T-helper 2 cell treated with Interferon-gamma antibody and Interleukin-4, amounts not matched to agents 5 μg/mL and 100 μg/mL, for 36 hours (primary cell): ENCODE measurements around the gene CFAP74.
"Not testable (repeated sequence)": the region's sequence is repeated elsewhere in the genome, so short reads cannot be mapped to it uniquely, and the experiment has no call there.

Experiments
- DNase-seq: peaks from one replicate; pipeline ENCODE4 v3.0.0; 2021; ENCODE audit warnings: low spot score
- H3K27ac Mint-ChIP-seq: one replicate; pipeline ENCODE4 v1.8.0; 2021; ENCODE audit warnings: mild to moderate bottlenecking, mixed read lengths
- H3K27me3 Mint-ChIP-seq: one replicate; pipeline ENCODE4 v1.8.0; 2021; ENCODE audit warnings: low read depth, mixed read lengths
- H3K36me3 Mint-ChIP-seq: one replicate; pipeline ENCODE4 v1.8.0; 2021; ENCODE audit warnings: low read depth, mixed read lengths
- H3K4me1 Mint-ChIP-seq: one replicate; pipeline ENCODE4 v1.8.0; 2021; ENCODE audit warnings: low read depth, mixed read lengths
- H3K4me3 Mint-ChIP-seq: one replicate; pipeline ENCODE4 v1.8.0; 2022; ENCODE audit warnings: mild to moderate bottlenecking, moderate library complexity, mixed read lengths
- H3K9me3 Mint-ChIP-seq: one replicate; pipeline ENCODE4 v1.8.0; 2021; ENCODE audit warnings: mixed read lengths

Gene CFAP74

GRCh38 chr1:1980467-1981141 is 23.0 kb downstream of the CFAP74 start:
- no peak overlapping the region for H3K27ac Mint-ChIP-seq
- H3K36me3 Mint-ChIP-seq = peaks cover 3% of the 10 kb centered on the region
- no peak overlapping the region for H3K4me3 Mint-ChIP-seq
- DNase-seq = no peak
- peaks cover 15% of the 10 kb centered on the region for H3K9me3 Mint-ChIP-seq
- H3K27me3 Mint-ChIP-seq = no peaks in the 10 kb centered on the region
- H3K4me1 Mint-ChIP-seq = no peaks in the 10 kb centered on the region

GRCh38 chr1:1979482-1980165 is 24.0 kb downstream of the CFAP74 start:
- no peak overlapping the region for H3K27ac Mint-ChIP-seq
- H3K4me3 Mint-ChIP-seq = no peak overlapping the region
- no peaks in the 10 kb centered on the region for H3K4me1 Mint-ChIP-seq
- DNase-seq = no peak
- peaks cover 15% of the 10 kb centered on the region for H3K9me3 Mint-ChIP-seq
- no peaks in the 10 kb centered on the region for H3K27me3 Mint-ChIP-seq
- peaks cover 3% of the 10 kb centered on the region for H3K36me3 Mint-ChIP-seq

- H3K27ac Mint-ChIP-seq, H3K4me1 Mint-ChIP-seq, DNase-seq, H3K36me3 Mint-ChIP-seq, H3K4me3 Mint-ChIP-seq, H3K27me3 Mint-ChIP-seq: not testable (repeated sequence)
- H3K9me3 Mint-ChIP-seq = peaks cover 15% of the 10 kb centered on the region
Measured at GRCh38 chr1:1978690-1979481, 24.7 kb downstream of the CFAP74 start.

- DNase-seq = no peak
- peaks cover 3% of the 10 kb centered on the region for H3K36me3 Mint-ChIP-seq
- peaks cover 15% of the 10 kb centered on the region for H3K9me3 Mint-ChIP-seq
- H3K4me1 Mint-ChIP-seq = no peaks in the 10 kb centered on the region
- no peaks in the 10 kb centered on the region for H3K27me3 Mint-ChIP-seq
- H3K27ac Mint-ChIP-seq = no peak overlapping the region
- H3K4me3 Mint-ChIP-seq = no peak overlapping the region
Measured at GRCh38 chr1:1978108-1978507, 25.5 kb downstream of the CFAP74 start.

GRCh38 chr1:1976031-1976430 is 27.6 kb downstream of the CFAP74 start:
- Mint-ChIP-seq H3K27me3 (no peaks in the 10 kb centered on the region), H3K4me3 (no peak overlapping the region), H3K9me3 (peaks cover 18% of the 10 kb centered on the region), H3K4me1 (no peaks in the 10 kb centered on the region), H3K36me3 (peaks cover 3% of the 10 kb centered on the region), H3K27ac (no peak overlapping the region)
- DNase-seq = no peak

- Mint-ChIP-seq H3K36me3 (peaks cover 3% of the 10 kb centered on the region), H3K27me3 (no peaks in the 10 kb centered on the region), H3K4me3 (no peak overlapping the region), H3K9me3 (peaks cover 18% of the 10 kb centered on the region), H3K27ac (no peak overlapping the region), H3K4me1 (no peaks in the 10 kb centered on the region)
- DNase-seq = no peak
Measured at GRCh38 chr1:1975535-1975934, 28.1 kb downstream of the CFAP74 start.

GRCh38 chr1:1974834-1975233 is 28.8 kb downstream of the CFAP74 start:
- no peak for DNase-seq
- no peak overlapping the region for H3K27ac Mint-ChIP-seq
- H3K4me1 Mint-ChIP-seq = no peaks in the 10 kb centered on the region
- H3K9me3 Mint-ChIP-seq = peaks cover 18% of the 10 kb centered on the region
- no peaks in the 10 kb centered on the region for H3K27me3 Mint-ChIP-seq
- H3K36me3 Mint-ChIP-seq = peaks cover 3% of the 10 kb centered on the region
- H3K4me3 Mint-ChIP-seq = no peak overlapping the region

DNA sequence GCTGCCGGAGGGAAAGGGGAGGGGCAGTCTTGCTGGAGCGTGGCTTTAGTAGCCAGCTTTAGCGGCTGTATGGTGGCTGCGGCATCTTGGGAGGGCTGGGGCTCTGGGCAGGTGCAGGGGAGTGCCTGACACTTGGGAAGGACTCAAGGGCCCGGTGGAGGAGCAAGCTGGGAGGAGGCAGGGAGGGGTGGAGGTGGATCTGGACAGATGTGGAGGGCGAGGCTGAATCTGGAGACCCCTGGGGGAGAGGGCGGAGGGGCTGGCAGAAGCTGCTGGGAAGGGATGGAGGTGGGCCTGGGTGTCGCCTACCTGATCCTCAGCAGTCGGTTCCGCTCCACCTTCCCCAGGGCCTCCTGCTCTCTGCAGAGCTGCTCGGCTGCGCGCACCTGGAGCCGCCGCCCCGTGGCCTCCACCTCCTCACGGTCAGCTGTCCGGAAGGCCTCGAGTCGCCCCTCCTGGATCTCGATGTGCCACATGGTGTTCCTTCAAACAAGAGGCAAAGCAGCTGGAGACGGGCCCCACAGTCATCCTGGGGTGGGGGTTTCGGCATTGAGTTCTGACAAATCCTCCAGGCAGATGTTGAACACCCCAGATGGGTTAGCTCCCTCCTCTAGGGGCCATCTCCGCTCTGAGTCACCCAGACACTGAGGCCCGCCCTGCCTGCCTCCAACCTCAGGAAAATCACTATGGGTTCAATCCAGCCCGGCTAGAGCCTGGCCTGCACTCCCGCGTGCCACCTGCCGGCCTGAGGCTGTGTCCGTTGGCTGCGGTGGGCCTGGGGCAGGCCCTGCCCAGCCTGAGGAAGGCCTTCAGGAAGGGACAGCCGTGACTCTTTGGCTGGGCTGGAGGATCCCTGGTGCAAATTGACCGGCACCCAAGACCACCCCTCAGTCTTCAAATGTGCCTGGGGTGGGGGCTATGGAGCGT is 29.6 kb downstream of the CFAP74 start:
- H3K9me3 Mint-ChIP-seq = peaks cover 9% of the 10 kb centered on the region
- no peak for DNase-seq
- no peak overlapping the region for H3K27ac Mint-ChIP-seq

DNA sequence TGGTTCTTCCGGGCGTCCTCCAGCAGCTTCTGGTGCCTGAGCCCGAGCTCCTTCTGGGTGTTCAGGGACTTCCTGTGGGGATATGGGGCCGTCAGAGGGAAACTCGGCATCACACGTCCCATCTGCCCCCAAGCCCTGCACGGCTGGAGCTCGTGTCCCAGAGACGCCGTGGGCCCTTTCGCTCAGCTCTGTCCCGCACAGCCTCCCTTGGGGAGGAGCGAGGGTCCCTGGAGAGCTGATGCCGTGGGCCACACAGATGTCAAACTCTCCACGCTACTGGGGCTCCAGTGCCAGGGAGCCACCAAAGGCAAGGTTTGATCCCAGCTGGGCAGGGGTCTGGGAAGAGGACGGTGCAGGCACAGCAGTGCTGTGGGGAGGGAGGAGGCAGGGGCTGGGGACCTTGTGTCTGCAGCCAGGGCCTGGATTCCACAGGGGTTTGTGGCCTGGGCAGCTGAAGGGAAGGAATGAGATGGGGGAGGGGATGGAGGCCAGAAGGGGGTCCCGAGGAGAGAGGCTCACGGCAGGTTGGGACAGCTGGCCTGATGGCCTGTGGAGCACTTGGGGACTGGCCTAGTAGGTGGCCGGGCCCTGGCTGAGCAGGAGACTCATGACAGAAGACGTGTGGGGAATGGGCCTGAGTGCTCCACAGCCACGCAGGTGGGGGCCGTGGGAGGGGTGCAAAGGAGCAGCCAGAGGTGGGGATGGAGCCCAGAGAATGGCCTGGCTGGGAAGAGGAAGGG is 30.4 kb downstream of the CFAP74 start:
- no peak overlapping the region for H3K4me3 Mint-ChIP-seq
- no peak overlapping the region for H3K27ac Mint-ChIP-seq
- no peaks in the 10 kb centered on the region for H3K4me1 Mint-ChIP-seq
- peaks cover 3% of the 10 kb centered on the region for H3K9me3 Mint-ChIP-seq
- H3K27me3 Mint-ChIP-seq = no peaks in the 10 kb centered on the region
- H3K36me3 Mint-ChIP-seq = no peaks in the 10 kb centered on the region
- DNase-seq = no peak

More for the DNA sequence above, 29.6 kb downstream of the CFAP74 start:
- Mint-ChIP-seq H3K36me3 (no peaks in the 10 kb centered on the region), H3K4me3 (no peak overlapping the region), H3K4me1 (no peaks in the 10 kb centered on the region), H3K27me3 (no peaks in the 10 kb centered on the region)

GRCh38 chr1:1971688-1972087 is 31.9 kb downstream of the CFAP74 start:
- no peak for DNase-seq
- H3K27ac Mint-ChIP-seq = no peak overlapping the region
- no peaks in the 10 kb centered on the region for H3K36me3 Mint-ChIP-seq
- no peaks in the 10 kb centered on the region for H3K27me3 Mint-ChIP-seq
- H3K4me3 Mint-ChIP-seq = no peak overlapping the region
- no peaks in the 10 kb centered on the region for H3K4me1 Mint-ChIP-seq
- H3K9me3 Mint-ChIP-seq = peaks cover 3% of the 10 kb centered on the region

DNA sequence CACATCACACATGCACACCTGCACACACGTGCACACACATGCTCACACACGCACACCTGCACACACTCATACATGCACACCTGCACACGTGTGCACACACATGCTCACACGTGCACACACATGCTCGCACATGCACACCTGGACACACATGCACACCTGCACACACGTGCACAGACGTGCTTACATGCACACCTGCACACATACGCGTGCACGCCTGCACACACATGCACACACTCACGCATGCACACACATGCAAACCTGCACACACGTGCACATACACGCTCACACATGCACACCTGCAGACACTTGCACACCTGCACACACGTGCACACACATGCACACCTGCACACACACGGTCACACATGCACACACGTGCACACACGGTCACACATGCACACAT is 32.6 kb downstream of the CFAP74 start:
- no peak for DNase-seq
- Mint-ChIP-seq H3K27ac (no peak overlapping the region), H3K27me3 (no peaks in the 10 kb centered on the region), H3K4me1 (no peaks in the 10 kb centered on the region), H3K36me3 (no peaks in the 10 kb centered on the region), H3K9me3 (peaks cover 3% of the 10 kb centered on the region), H3K4me3 (no peak overlapping the region)

DNA sequence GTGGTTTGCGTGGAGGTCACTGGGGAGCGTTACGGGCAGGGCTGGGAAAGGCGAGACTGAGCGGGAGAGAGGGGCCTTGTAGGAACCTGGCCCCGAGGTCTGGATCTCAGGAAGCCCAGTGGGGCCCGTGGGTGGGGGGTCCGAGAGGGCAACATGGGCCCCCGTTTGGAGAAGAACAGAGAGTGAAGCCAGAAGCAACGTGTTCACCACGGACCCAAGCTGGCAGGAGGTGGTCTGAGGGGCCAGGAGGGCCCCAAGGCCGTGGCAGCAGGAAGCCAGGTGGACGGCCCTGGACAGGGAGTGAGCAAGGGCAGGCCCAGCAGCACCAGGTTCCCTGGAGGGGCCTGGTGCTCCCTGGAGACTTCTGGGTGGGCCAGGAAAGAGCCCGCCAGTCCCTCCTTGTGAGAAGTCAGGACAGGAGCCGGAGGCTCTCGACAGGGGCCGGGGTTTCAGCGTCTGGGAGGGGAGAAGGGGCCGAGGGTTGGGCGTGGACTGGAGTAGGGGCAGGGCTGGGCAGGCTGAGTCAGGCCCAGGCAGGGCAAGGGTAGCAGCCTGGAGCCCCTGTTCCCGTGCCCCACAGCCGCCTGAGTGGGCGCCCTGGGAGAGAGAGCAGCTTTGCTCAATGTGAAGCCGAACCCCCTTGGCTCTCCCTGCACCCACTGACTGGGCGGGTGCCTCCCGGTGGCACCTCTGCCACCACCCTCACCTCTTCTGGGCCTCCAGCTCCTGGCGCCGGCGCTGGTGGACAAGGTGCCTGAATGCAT is 33.5 kb downstream of the CFAP74 start:
- Mint-ChIP-seq H3K36me3 (no peaks in the 10 kb centered on the region), H3K27me3 (no peaks in the 10 kb centered on the region), H3K4me3 (no peak overlapping the region), H3K27ac (no peak overlapping the region), H3K9me3 (peaks cover 3% of the 10 kb centered on the region), H3K4me1 (no peaks in the 10 kb centered on the region)
- no peak for DNase-seq
